GM19324 (cell line): Measurements from ENCODE around the gene ZDHHC9.

Source experiments
- ATAC-seq: cut with Tn5 transposase; IDR thresholded peaks from one replicate; pipeline ENCODE4 v1.9.1; 2021; ENCODE audit warnings: mild to moderate bottlenecking, moderate library complexity; ENCODE audit not compliant: unreplicated experiment, low FRiP score

Gene ZDHHC9

GRCh38 chrX:129823522-129823921, 20.2 kb downstream of the ZDHHC9 start:
- ATAC-seq = no peak

GRCh38 chrX:129823115-129823514, 20.6 kb downstream of the ZDHHC9 start:
- ATAC-seq = peak; percentile 81

GRCh38 chrX:129818123-129818522, 25.6 kb downstream of the ZDHHC9 start:
- ATAC-seq = no peak

GRCh38 chrX:129813662-129814368, 29.9 kb downstream of the ZDHHC9 start:
- no peak for ATAC-seq

DNA sequence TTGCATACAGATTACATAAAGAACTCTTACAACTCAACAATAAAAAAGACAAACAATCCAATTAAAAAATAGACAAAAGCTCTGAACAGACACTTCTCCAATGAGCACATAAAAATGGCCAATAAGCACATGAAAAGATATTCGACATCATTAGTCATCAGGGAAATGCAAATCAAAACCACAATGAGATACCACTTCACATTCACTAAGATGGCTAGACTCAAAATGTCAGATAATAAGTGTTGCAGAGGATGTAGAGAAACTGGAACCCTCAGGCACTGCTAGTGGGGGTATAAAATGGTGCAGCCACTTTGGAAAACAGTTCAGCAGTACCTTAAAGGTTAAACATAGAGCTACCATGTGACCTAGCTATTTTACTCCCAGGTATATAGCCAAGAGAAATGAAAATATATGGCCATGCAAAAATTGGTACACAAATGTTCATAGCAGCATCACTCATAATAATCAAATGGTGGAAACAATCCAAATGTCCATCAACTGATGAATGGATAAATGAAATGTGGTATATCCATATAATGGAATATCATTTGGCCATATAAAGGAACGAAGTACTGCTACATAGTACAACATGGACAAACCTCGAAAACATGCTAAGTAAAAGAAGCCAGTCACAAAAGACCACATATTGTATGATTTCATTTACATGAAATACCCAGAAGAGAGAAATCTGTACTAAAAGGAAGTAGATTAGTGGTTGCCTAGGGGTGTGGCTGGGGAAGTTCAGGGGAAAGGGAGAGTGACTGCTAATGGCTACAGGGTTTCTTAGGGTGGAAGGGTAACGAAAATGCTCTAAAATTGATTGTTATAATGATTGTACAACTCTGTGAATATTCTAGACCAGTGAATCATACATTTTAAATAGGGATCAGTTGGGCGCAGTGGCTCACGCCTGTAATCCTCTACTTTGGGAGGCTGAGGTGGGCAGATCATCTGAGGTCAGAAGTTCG, 34.6 kb downstream of the ZDHHC9 start:
- no peak for ATAC-seq

- ATAC-seq = no peak
Measured at GRCh38 chrX:129808158-129808828, 35.4 kb downstream of the ZDHHC9 start.

DNA sequence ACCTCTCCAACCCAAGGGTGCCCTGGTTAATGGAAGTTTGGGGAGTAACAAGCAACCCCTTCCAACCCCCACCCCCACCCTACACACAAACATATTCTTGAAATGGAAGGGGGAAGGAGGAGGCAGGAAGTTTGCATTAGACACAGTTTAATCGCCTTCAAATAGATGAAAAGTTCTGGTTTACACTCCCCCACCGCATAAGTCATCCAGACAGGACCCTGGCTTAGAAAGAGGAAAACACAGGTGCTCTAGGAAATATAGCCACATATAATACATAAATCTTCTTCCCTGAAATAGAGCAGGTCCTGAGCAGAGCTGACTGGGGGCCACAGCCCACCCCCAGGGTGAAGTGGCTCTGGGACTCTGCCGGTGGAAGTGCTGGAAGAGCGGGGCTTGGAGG, 38.9 kb downstream of the ZDHHC9 start:
- no peak for ATAC-seq

DNA sequence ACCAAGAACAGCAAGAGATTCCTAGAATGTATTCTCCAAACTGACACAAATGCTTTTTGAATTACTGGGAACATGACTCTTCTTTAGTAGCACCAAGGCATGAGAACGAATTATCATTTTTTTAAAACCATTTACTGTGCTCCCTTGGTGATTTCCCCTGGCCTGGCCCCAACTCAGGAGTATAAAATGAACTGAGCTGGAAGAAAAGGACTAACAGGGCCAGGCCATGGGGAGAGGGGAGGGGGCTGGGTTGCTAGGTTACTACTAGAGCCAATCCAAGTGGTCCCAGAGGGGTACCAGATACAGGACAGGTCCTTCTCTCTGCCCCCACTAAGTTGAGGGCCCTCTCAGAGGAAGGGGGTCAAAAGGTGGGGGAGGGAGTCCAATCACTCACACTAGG, 40.8 kb downstream of the ZDHHC9 start:
- ATAC-seq = no peak

- ATAC-seq = no peak
Measured at GRCh38 chrX:129800186-129800585, 43.5 kb downstream of the ZDHHC9 start.

- no peak for ATAC-seq
Measured at GRCh38 chrX:129798888-129799287, 44.8 kb downstream of the ZDHHC9 start.

- no peak for ATAC-seq
Measured at GRCh38 chrX:129798456-129798855, 45.2 kb downstream of the ZDHHC9 start.

- ATAC-seq = no peak
Measured at GRCh38 chrX:129797251-129797906, 46.3 kb downstream of the ZDHHC9 start.

- ATAC-seq = no peak
Measured at GRCh38 chrX:129795584-129795983, 48.1 kb downstream of the ZDHHC9 start.

DNA sequence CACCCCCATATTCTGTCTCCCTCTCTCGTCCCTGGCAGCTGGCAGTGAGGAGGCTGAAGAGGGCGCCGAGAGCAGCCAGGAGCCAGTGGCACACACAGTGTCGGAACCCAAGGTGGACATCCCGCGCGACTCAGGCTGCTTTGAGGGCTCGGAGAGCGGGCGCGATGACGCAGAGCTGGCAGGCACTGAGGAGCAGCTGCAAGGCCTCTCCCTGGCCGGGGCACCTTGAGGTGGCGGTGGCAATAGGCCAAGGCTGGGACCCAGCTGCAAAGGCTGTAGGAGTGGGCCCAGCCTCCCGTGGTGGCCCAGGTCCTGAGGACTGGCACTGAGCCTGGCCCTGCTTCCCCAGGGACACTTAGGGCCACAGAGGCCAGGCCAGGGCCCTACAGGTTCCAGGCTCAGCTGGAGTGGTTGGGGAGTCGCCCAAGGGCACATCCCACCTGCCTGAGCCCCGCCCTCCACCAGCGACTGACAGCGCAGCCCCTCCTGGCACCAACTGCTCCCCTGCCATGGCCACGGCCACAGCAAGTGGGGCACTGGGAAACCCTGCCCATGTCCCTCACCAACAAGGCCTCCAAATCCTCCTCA, 50.0 kb downstream of the ZDHHC9 start:
- ATAC-seq = no peak

DNA sequence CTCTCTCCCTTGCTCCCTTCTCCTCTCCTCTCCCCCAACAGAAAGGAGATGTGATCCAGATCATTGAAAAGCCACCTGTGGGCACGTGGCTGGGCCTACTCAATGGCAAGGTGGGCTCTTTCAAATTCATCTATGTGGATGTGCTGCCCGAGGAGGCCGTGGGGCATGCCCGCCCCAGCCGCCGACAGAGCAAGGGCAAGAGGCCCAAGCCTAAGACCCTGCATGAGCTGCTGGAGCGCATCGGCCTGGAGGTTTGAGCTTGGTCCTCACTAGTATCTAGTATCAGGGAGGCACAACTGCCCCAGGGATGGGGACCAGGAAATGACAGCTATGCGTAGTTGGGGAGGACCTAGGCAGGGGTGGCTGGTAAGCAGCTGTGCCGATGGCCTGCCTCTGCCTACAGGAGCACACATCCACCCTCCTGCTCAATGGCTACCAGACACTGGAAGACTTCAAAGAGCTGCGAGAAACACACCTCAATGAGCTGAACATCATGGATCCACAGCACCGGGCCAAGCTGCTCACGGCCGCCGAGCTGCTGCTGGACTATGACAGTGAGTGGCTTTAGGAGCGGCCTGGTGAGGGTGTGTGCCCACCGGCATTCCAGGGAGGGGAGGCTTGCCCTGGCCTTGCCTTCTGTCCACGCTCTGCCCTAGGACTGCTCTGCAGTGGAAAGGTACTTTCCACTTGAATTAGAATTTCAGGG, 50.9 kb downstream of the ZDHHC9 start:
- ATAC-seq = no peak

GRCh38 chrX:129791961-129792570, 51.6 kb downstream of the ZDHHC9 start:
- no peak for ATAC-seq

- ATAC-seq = no peak
Measured at GRCh38 chrX:129791336-129791735, 52.4 kb downstream of the ZDHHC9 start.

GRCh38 chrX:129790808-129791207, 52.9 kb downstream of the ZDHHC9 start:
- no peak for ATAC-seq

DNA sequence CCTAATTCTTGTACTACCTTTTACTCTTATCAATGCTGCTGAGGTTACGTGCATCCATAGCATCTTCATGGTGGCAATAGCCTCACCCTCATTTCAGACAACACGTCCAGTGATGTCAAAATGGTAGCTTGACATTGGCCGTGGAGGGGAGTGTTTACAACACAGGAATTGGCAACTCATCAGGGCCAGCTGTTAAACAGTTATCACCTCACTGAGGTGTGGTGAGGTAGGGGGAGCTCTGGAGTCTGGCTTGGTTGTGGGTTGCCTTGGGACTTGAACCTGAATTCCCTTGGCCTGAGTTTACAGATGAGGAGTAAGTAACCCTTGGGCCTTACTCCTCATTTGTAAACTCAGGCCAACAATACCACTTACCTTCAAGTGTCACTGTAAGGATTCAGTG, 53.5 kb downstream of the ZDHHC9 start:
- no peak for ATAC-seq
